Esophagus (tissue), 2 donors: ENCODE results near the gene UBE2J2. TPM values are rescaled to one million over a fixed set of nuclear protein-coding genes. Genes with fewer than 3 reads are reported as not detected.

Experiments
- H3K27ac ChIP-seq, 2 donors: one replicate each; pipeline ENCODE4 v1.5.1; 2013; ENCODE audit warnings: low read depth in 2 of 2, mild to moderate bottlenecking in 2 of 2, inconsistent platforms in 1 of 2, low read length in 1 of 2, moderate library complexity in 1 of 2
- H3K27me3 ChIP-seq, 2 donors: one replicate each; pipeline ENCODE4 v1.6.1; 2013; ENCODE audit warnings: low read length in 2 of 2, control low read depth in 1 of 2, mild to moderate bottlenecking in 1 of 2; ENCODE audit not compliant: insufficient read depth in 2 of 2, control insufficient read depth in 1 of 2
- H3K36me3 ChIP-seq, 2 donors: one replicate each; pipeline ENCODE4 v1.6.1; 2013; ENCODE audit warnings: low read length in 1 of 2; ENCODE audit not compliant: control insufficient read depth in 2 of 2, insufficient read depth in 2 of 2
- H3K4me1 ChIP-seq, 2 donors: one replicate each; pipeline ENCODE4 v1.6.1; 2013; ENCODE audit warnings: low read length in 1 of 2; ENCODE audit not compliant: control insufficient read depth in 2 of 2, insufficient read depth in 2 of 2
- H3K4me3 ChIP-seq, 2 donors: one replicate each; pipeline ENCODE4 v1.5.1; 2013; ENCODE audit warnings: low read length in 2 of 2, mild to moderate bottlenecking in 2 of 2, low read depth in 1 of 2, moderate library complexity in 1 of 2
- H3K9me3 ChIP-seq, 2 donors: one replicate each; pipeline ENCODE4 v1.6.1; 2013; ENCODE audit warnings: mild to moderate bottlenecking in 2 of 2, low read depth in 1 of 2, low read length in 1 of 2, moderate library complexity in 1 of 2; ENCODE audit not compliant: control insufficient read depth in 2 of 2, insufficient read depth in 1 of 2
- WGBS, 2 donors: extraction: QIAGEN DNeasy Blood & Tissue Kit; methylation state at CpG; one replicate each; pipeline ENCODE4 v1.1.7; 2013; 5-methylcytosine and 5-hydroxymethylcytosine counted together
- polyA plus RNA-seq, 2 donors: library from polyadenylated mRNA; stranded (reverse); fragments of 200-250 nt; gene quantifications; one replicate each; pipeline ENCODE4 v1.2.3, GENCODE V29; 2013
- donor health status: healthy with polysubstance abuse.
- donor health status: Bipolar disorder and iron deficiency.

UBE2J2 gene
- polyA plus RNA-seq, 2 donors = 38.2 to 40.9 TPM

GRCh38 chr1:1236945-1237873 is 36.4 kb downstream of the UBE2J2 start:
- Histone ChIP-seq H3K36me3 (peaks cover 0 to 2% of the 10 kb centered on the region in 2 donors), H3K27me3 (peaks cover 0 to 5% of the 10 kb centered on the region in 2 donors), H3K27ac (no peak overlapping the region), H3K4me1 (peaks cover 7 to 35% of the 10 kb centered on the region in 2 donors), H3K9me3 (peaks cover 0 to 5% of the 10 kb centered on the region in 2 donors), H3K4me3 (no peak overlapping the region)
- 29 to 30% methylated on average over 29 to 34 of the region's 34 CpGs for WGBS, 2 donors

GRCh38 chr1:1236176-1236763 is 37.4 kb downstream of the UBE2J2 start:
- Histone ChIP-seq H3K27me3 (peaks cover 0 to 5% of the 10 kb centered on the region in 2 donors), H3K36me3 (peaks cover 0 to 2% of the 10 kb centered on the region in 2 donors), H3K4me3 (no peak overlapping the region), H3K27ac (no peak overlapping the region), H3K9me3 (peaks cover 0 to 2% of the 10 kb centered on the region in 2 donors), H3K4me1 (peaks cover 7 to 34% of the 10 kb centered on the region in 2 donors)
- 81 to 82% methylated on average over 22 of the region's 22 CpGs for WGBS, 2 donors

- H3K27me3 ChIP-seq = peaks cover 0 to 5% of the 10 kb centered on the region in 2 donors
- 83% methylated on average over 27 of the region's 27 CpGs for WGBS, 2 donors
- H3K4me3 ChIP-seq = no peak overlapping the region
- H3K27ac ChIP-seq = no peak overlapping the region
- peaks cover 0 to 2% of the 10 kb centered on the region in 2 donors for H3K9me3 ChIP-seq
- peaks cover 4 to 38% of the 10 kb centered on the region in 2 donors for H3K4me1 ChIP-seq
- peaks cover 0 to 2% of the 10 kb centered on the region in 2 donors for H3K36me3 ChIP-seq
These were observed 38.5 kb downstream of the UBE2J2 start for GRCh38 chr1:1235016-1235744.

- 91% methylated on average over 28 of the region's 28 CpGs for WGBS, 2 donors
These were observed 39.4 kb downstream of the UBE2J2 start for GRCh38 chr1:1234180-1234808.

GRCh38 chr1:1233567-1233892 is 40.1 kb downstream of the UBE2J2 start:
- Histone ChIP-seq H3K27me3 (no peaks in the 10 kb centered on the region), H3K4me1 (peaks cover 4 to 38% of the 10 kb centered on the region in 2 donors), H3K36me3 (peaks cover under 1 to 9% of the 10 kb centered on the region in 2 donors), H3K4me3 (no peak overlapping the region), H3K27ac (no peak overlapping the region), H3K9me3 (no peaks in the 10 kb centered on the region)
- WGBS, 2 donors = 93 to 94% methylated on average over 15 of the region's 15 CpGs

More at GRCh38 chr1:1234180-1234808, 39.4 kb downstream of the UBE2J2 start:
- Histone ChIP-seq H3K27ac (no peak overlapping the region), H3K4me3 (no peak overlapping the region), H3K27me3 (no peaks in the 10 kb centered on the region), H3K36me3 (peaks cover 0 to 5% of the 10 kb centered on the region in 2 donors), H3K4me1 (peaks cover 4 to 40% of the 10 kb centered on the region in 2 donors), H3K9me3 (peaks cover 0 to 2% of the 10 kb centered on the region in 2 donors)

- WGBS, 2 donors = 83 to 87% methylated on average over 90 to 98 of the region's 98 CpGs
- H3K27ac ChIP-seq = peak overlapping the region in 1 of 2 donors; percentile 42
- H3K36me3 ChIP-seq = peaks cover 6 to 14% of the 10 kb centered on the region in 2 donors
These were observed 40.7 kb downstream of the UBE2J2 start for GRCh38 chr1:1232796-1233566.

GRCh38 chr1:1232208-1232795 is 41.4 kb downstream of the UBE2J2 start, which contains the start of gene B3GALT6:
Gene B3GALT6 (plus strand): TSS chr1:1232237. CDS start chr1:1232279, 42 bp downstream.
- peak within 1 kb of the TSS; percentile 89 to 97 for H3K27ac ChIP-seq
- no peaks in the 10 kb centered on the region for H3K27me3 ChIP-seq

More at GRCh38 chr1:1232796-1233566, 40.7 kb downstream of the UBE2J2 start:
- no peaks in the 10 kb centered on the region for H3K9me3 ChIP-seq
- no peaks in the 10 kb centered on the region for H3K27me3 ChIP-seq
- H3K4me1 ChIP-seq = peaks cover 4 to 33% of the 10 kb centered on the region in 2 donors
- H3K4me3 ChIP-seq = peak overlapping the region; percentile 35 to 39

GRCh38 chr1:1231400-1232207 is 42.0 kb downstream of the UBE2J2 start, which contains the start of gene SDF4:
Gene SDF4 (minus strand): TSS chr1:1232001. CDS start chr1:1228772, 3,229 bp downstream.
- Histone ChIP-seq H3K9me3 (no peaks in the 10 kb centered on the region), H3K4me3 (peak within 1 kb of the TSS; percentile 88 to 91), H3K27me3 (no peaks in the 10 kb centered on the region), H3K4me1 (peaks cover 4 to 29% of the 10 kb centered on the region in 2 donors), H3K36me3 (peaks cover 9 to 27% of the 10 kb centered on the region in 2 donors), H3K27ac (peak within 1 kb of the TSS; percentile 89 to 97)
- 0 to 1% methylated on average over 91 to 99 of the region's 99 CpGs for WGBS, 2 donors

More at GRCh38 chr1:1232208-1232795, 41.4 kb downstream of the UBE2J2 start, which contains the start of gene B3GALT6:
- Histone ChIP-seq H3K4me1 (peaks cover 4 to 31% of the 10 kb centered on the region in 2 donors), H3K36me3 (peaks cover 9 to 21% of the 10 kb centered on the region in 2 donors), H3K4me3 (peak within 1 kb of the TSS; percentile 88 to 91), H3K9me3 (no peaks in the 10 kb centered on the region)
- WGBS, 2 donors = 8 to 12% methylated on average over 43 to 100 of the region's 100 CpGs
